Immature natural killer cell (primary cell): ENCODE measurements around the gene RIMKLA. TPM values are rescaled to one million over a fixed set of nuclear protein-coding genes. Genes with fewer than 3 reads are reported as not detected.

Source experiments
- DNase-seq, 3 donors: peaks; one replicate each; pipeline ENCODE4 v3.0.0; 2022; ENCODE audit warnings: mixed read lengths in 1 of 3
- H3K27ac Mint-ChIP-seq, 6 donors: one replicate each; pipeline ENCODE4 v1.8.0; 2020; ENCODE audit warnings: mixed read lengths in 6 of 6, mild to moderate bottlenecking in 5 of 6, inconsistent platforms in 4 of 6, moderate library complexity in 3 of 6
- H3K27me3 Mint-ChIP-seq, 3 donors: one replicate each; pipeline ENCODE4 v1.8.0; 2020 to 2021; ENCODE audit warnings: low read depth in 3 of 3, mild to moderate bottlenecking in 3 of 3, mixed read lengths in 3 of 3, moderate library complexity in 3 of 3, inconsistent platforms in 1 of 3
- H3K36me3 Mint-ChIP-seq, 3 donors: one replicate each; pipeline ENCODE4 v1.8.0; 2020; ENCODE audit warnings: mixed read lengths in 3 of 3, inconsistent platforms in 2 of 3, mild to moderate bottlenecking in 2 of 3
- H3K4me1 Mint-ChIP-seq, 2 donors: one replicate each; pipeline ENCODE4 v1.8.0; 2020; ENCODE audit warnings: inconsistent platforms in 2 of 2, mild to moderate bottlenecking in 2 of 2, mixed read lengths in 2 of 2, moderate library complexity in 1 of 2
- H3K4me3 Mint-ChIP-seq, 5 donors: one replicate each; pipeline ENCODE4 v1.8.0; 2020; ENCODE audit warnings: mild to moderate bottlenecking in 5 of 5, mixed read lengths in 5 of 5, inconsistent platforms in 3 of 5, moderate library complexity in 3 of 5
- H3K9me3 Mint-ChIP-seq, 6 donors: one replicate each; pipeline ENCODE4 v1.8.0; 2020; ENCODE audit warnings: mild to moderate bottlenecking in 6 of 6, mixed read lengths in 6 of 6, inconsistent platforms in 4 of 6, moderate library complexity in 3 of 6
- polyA plus RNA-seq, 3 donors: library from polyadenylated mRNA; unstranded; fragments of 300-500 nt; fragmentation: Illumina TruSeq; gene quantifications; one replicate each; pipeline ENCODE4 v1.2.3, GENCODE V29; 2021

The RIMKLA gene, protein sequence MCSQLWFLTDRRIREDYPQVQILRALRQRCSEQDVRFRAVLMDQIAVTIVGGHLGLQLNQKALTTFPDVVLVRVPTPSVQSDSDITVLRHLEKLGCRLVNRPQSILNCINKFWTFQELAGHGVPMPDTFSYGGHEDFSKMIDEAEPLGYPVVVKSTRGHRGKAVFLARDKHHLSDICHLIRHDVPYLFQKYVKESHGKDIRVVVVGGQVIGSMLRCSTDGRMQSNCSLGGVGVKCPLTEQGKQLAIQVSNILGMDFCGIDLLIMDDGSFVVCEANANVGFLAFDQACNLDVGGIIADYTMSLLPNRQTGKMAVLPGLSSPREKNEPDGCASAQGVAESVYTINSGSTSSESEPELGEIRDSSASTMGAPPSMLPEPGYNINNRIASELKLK
- polyA plus RNA-seq, result 1 to 10 TPM in 1 of 3 donors, under 1 TPM in 2; 0.34 to 1.1 (median 0.58) TPM

DNA sequence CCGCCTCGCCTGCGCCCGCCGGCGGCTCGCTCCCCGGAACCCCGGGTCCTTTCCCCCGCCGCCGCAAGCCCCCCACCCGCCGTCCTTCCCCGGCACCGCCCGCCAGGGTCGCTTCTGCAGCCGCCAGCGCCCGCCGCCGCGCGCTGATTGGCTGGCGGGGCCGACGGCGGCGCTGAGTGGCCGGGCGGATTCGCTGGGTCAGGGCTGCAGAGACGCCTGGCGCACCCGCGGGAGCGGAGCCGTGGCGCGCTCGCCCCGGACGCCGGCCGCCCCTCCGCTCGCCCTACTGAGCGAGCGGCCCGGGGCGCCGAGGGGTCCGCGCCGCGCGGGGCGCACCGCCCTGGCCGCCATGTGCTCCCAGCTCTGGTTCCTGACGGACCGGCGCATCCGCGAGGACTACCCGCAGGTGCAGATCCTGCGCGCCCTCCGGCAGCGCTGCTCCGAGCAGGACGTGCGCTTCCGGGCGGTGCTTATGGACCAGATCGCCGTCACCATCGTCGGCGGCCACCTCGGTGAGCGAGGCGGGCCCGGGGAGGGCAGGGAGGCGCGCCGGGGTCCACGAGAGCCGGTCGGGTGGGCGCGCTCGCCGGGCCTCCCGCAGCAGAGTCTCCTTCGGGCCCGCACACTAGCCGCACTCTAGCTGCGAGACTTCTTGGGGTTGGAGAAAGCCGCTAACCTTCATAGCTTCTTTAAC lies at the start of gene RIMKLA:
RIMKLA (plus strand) TSS at position 207 of the 694 bp plus-strand sequence; CDS start at position 350, 143 bp downstream.
- Mint-ChIP-seq H3K36me3 (no peaks in the 10 kb centered on the region), H3K4me3 (peak within 1 kb of the TSS; percentile 75 to 87 (median 80)), H3K27ac (peak within 1 kb of the TSS in 2 of 6 donors; percentile 38 to 56), H3K4me1 (peaks cover 10 to 12% of the 10 kb centered on the region in 2 donors), H3K9me3 (peaks cover 0 to 2% (median 0%) of the 10 kb centered on the region in 6 donors), H3K27me3 (peaks cover 16 to 22% (median 17%) of the 10 kb centered on the region in 3 donors)
- peak; percentile 41 to 44 (median 42) for DNase-seq

DNA sequence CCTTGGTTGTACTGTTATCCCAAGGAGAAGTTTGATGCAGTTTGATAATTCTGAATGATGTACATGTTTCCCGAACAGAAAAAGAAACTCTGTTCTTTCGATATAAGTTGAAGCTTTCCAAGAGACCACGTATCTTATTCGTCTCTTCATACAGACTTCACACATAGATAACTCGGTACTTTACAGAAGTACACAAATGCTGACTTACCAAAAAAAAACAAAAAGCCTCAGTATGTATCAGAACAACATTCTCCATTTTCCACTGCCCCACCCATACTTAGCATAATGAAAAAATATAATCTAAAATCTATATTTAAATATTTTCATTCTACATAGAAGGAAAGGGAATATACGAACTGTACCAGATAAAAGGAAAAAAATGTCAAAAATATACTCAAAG lies 47.7 kb upstream of the RIMKLA start:
- Mint-ChIP-seq H3K27me3 (peaks cover 7 to 21% (median 21%) of the 10 kb centered on the region in 3 donors), H3K27ac (peak overlapping the region in 3 of 6 donors; percentile 5 to 91 (median 12)), H3K4me1 (peaks cover 64 to 74% of the 10 kb centered on the region in 2 donors), H3K9me3 (no peaks in the 10 kb centered on the region), H3K4me3 (peak overlapping the region; percentile 57 to 94 (median 93)), H3K36me3 (peaks cover 0 to 3% (median 0%) of the 10 kb centered on the region in 3 donors)
- no peak for DNase-seq

DNA sequence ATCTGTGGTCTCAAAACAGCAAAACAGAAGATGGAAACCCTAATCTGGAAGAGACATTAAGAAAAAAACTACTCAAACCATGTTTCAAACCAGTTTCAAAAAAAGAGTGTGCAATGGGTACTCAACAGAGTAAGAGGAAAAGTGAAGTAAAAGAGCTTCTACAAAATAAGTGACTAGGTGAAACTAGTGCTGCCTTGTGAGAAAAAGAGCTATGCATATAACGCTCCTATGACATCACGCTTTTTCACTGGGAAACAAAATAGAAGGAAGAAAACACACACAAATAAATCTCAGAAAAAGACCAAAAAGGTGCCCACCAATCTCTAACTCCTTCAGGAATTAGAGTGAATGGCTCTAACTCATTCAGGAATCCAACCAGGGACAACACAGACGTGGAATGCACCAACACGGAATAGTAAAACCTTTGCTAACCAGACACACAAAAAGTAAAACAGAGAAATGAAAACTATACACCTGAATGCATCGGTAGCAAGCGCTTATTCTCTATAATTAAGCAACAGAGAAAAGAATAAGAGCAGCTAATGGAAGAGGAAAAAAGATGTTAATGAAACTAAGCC lies 46.8 kb upstream of the RIMKLA start:
- Mint-ChIP-seq H3K27ac (peak overlapping the region; percentile 89 to 94 (median 93)), H3K4me1 (peaks cover 58 to 66% of the 10 kb centered on the region in 2 donors), H3K9me3 (no peaks in the 10 kb centered on the region), H3K27me3 (peaks cover 7 to 21% (median 21%) of the 10 kb centered on the region in 3 donors), H3K4me3 (peak overlapping the region; percentile 92 to 94 (median 93)), H3K36me3 (peaks cover 0 to 3% (median 0%) of the 10 kb centered on the region in 3 donors)
- DNase-seq, result no peak

DNA sequence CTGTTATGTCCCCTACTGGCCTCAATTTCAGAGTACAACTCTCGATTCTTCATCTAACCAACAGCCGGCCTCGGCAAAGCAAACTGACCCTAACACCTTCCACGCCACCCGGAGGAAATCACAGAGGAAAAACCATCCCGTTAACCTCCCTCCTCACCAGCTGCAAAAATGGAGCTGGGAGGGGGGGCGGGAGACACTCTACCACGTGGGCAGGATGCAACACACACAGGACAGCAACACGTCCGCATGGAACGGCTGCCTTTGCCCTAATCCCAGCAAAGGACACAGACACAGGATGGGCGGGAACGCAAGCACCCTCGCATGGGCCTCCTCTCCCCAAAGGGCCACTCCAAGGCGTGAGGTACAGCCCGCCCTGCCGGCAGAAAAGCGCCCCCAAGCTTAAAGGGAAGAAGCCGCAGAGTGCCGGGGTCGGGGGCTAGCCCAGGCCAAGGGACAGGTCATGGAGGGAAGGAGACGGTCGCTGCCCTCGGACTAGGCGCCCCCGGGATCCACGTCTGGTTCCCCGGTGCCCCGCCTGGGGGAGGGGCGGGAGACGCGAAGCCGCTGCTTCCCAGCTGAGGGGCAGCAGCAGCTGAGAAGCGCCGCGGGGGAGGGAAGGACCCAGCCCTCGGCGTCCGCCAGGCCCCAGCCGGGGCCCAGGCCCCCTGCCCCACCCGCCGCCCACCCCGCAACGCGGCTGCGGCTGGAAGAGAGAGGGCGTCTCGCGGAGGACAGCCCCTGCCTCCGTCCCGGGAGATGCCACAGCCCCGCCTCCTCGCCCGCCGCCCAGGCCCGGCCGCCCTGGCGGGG lies 46.1 kb upstream of the RIMKLA start:
- Mint-ChIP-seq H3K27ac (peak overlapping the region; percentile 89 to 94 (median 93)), H3K4me1 (peaks cover 51 to 59% of the 10 kb centered on the region in 2 donors), H3K36me3 (peaks cover 0 to 3% (median 0%) of the 10 kb centered on the region in 3 donors), H3K4me3 (peak overlapping the region; percentile 92 to 94 (median 93)), H3K9me3 (no peaks in the 10 kb centered on the region), H3K27me3 (peaks cover 7 to 21% (median 21%) of the 10 kb centered on the region in 3 donors)
- DNase-seq, result no peak

DNA sequence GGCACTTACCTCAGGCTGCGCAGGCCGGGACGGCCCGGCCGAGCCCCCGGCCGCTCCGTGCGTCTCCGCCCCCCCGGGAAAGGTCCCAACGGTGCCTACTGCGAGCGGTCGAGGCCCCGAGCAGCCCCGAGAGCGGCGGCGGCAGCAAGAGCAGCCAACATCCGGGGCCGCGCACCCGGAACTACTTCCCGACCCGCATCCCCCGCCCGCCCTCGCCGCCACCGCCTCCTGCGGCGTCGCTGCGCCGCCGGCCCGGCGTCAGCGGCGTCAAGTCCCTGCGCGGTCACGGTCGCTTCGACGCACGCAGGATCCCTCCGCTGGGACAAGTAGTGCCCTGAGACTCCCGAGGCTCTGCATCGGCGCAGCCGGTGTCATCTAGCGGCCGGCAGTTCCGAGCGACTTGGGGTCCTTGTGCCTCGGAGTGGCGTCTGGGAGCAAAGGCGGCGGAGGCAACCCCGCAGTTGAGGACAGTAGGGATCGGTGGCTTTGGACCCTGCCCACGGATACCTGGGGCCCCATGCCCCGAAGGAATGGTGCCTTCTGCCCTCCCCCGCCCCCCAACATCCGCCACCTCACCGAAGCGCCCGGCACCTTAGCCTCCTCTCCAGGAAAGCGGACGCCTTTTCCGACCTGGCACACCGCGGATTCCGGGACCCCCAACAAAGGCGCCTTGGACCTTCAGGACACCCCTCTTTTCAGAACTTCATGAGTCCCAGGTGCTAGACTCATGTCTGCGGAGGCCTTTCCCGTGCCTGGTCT lies 45.4 kb upstream of the RIMKLA start, which contains the start of gene FOXJ3:
FOXJ3 (minus strand) TSS at position 186 of the 759 bp plus-strand sequence. CDS start 24,142 bp downstream, outside the sequence.
- H3K27me3 Mint-ChIP-seq, result peaks cover 7 to 21% (median 21%) of the 10 kb centered on the region in 3 donors
- peak within 1 kb of the TSS; percentile 92 to 94 (median 93) for H3K4me3 Mint-ChIP-seq
- H3K36me3 Mint-ChIP-seq, result peaks cover 0 to 3% (median 0%) of the 10 kb centered on the region in 3 donors
- DNase-seq, result peak; percentile 84 to 89 (median 89)
- peak within 1 kb of the TSS; percentile 89 to 94 (median 93) for H3K27ac Mint-ChIP-seq
- peaks cover 47 to 51% of the 10 kb centered on the region in 2 donors for H3K4me1 Mint-ChIP-seq
- H3K9me3 Mint-ChIP-seq, result no peaks in the 10 kb centered on the region

DNA sequence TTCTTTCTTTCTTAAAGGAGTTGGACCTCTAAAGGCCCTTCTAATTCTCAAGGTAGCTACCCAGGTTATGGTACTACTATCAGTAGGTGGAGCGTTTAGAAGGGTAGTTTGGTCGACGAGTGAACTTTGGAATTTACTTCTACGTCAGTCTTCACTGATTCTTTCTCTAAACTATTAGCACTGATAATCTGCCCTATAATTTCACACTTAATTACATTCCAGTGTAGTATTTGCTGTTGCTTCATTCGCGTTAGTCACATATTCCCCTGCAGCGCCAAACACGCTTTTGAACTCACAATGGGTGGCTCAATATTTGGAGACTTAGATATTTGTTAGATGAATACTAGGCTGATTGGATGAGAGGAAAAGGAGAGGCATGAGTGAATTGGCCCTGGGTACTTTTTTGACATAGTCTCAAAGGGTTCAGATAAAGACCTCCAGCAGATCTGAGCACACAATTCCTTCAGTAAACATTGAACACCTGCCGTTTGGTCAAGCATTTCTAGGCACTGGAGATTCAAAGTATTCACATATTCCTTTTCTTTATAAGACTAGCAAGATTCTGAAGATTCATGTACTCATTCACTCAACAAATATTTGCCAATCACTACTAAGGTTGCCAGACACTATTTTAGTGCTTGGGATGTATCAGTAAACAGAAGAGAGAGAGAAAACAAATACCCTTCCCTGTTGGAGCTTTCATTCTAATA lies 44.6 kb upstream of the RIMKLA start:
- Mint-ChIP-seq H3K9me3 (no peaks in the 10 kb centered on the region), H3K27ac (peak overlapping the region; percentile 50 to 92 (median 80)), H3K36me3 (peaks cover 0 to 3% (median 0%) of the 10 kb centered on the region in 3 donors), H3K4me3 (peak overlapping the region; percentile 71 to 93 (median 86)), H3K27me3 (peaks cover 7 to 21% (median 21%) of the 10 kb centered on the region in 3 donors), H3K4me1 (peaks cover 41 to 43% of the 10 kb centered on the region in 2 donors)
- no peak for DNase-seq

DNA sequence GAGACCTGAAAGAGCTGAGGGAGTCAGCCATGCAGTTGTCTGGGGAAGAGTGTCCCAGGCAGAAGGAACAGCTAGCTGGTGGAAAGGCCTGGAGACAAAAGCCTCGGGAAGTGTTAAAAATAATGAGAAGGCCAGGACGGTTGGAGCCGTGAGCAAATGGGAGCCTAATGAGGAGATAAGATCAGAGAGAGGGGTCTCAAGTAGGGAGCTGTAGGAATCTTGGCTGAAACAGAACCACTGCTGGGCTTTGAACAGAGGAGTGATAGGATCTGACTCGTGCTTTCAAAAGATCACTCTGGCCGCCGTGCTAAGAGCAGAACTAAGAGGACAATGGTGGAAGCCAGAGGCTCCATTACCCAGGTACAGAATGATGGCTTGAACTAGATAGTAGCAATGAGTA lies 43.6 kb upstream of the RIMKLA start:
- Mint-ChIP-seq H3K4me3 (no peak overlapping the region), H3K27ac (no peak overlapping the region), H3K9me3 (no peaks in the 10 kb centered on the region), H3K27me3 (peaks cover 7 to 21% (median 21%) of the 10 kb centered on the region in 3 donors), H3K36me3 (peaks cover 0 to 3% (median 0%) of the 10 kb centered on the region in 3 donors), H3K4me1 (peaks cover 33% of the 10 kb centered on the region in 2 donors)
- no peak for DNase-seq

DNA sequence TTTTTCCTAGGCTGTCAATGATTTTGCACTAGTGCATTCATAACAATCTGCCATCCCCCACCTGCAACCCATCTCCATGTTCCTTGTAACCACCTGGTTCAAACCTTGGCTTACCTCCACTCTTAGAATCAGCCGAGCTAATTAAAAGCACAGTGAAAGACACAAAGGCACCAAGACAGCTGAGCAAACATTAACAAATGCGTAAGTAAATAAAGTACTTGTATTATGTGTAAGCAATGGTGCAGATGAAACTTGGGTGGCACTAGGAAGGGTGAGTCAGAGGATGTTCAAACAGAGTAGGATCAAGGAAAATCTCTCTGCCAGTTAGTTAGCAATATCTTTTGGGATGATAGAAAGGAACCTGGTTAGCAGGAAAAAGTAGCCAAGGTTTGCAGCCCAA lies 40.5 kb upstream of the RIMKLA start:
- H3K4me1 Mint-ChIP-seq, result peaks cover 9 to 11% of the 10 kb centered on the region in 2 donors
- H3K27ac Mint-ChIP-seq, result no peak overlapping the region
- H3K9me3 Mint-ChIP-seq, result no peaks in the 10 kb centered on the region
- no peak overlapping the region for H3K4me3 Mint-ChIP-seq
- no peak for DNase-seq
- H3K27me3 Mint-ChIP-seq, result peaks cover 0 to 12% (median 11%) of the 10 kb centered on the region in 3 donors
- H3K36me3 Mint-ChIP-seq, result peaks cover 0 to 3% (median 0%) of the 10 kb centered on the region in 3 donors

DNA sequence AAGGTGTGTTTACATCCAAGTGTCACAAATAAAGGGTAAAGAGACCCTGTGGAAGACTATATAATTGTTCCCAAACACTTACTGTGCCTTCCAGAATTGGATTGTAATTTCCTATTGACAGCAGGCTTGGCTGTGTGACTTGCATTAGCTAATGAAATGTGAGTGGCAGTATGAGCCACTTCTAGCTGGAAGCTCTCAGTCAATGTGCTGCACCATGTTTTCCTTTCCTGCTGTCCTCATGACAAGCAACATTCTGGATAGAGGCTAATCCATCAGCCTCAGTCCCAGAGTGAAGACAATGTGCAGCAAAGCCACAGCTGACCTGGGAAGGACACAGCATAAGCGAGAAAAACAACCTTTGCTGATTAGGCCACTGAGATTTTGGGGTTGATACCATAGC lies 39.7 kb upstream of the RIMKLA start:
- Mint-ChIP-seq H3K27me3 (peaks cover 0 to 5% (median 3%) of the 10 kb centered on the region in 3 donors), H3K4me1 (peaks cover 4 to 5% of the 10 kb centered on the region in 2 donors), H3K36me3 (peaks cover 0 to 3% (median 0%) of the 10 kb centered on the region in 3 donors), H3K9me3 (no peaks in the 10 kb centered on the region), H3K4me3 (no peak overlapping the region), H3K27ac (no peak overlapping the region)
- DNase-seq, result no peak

DNA sequence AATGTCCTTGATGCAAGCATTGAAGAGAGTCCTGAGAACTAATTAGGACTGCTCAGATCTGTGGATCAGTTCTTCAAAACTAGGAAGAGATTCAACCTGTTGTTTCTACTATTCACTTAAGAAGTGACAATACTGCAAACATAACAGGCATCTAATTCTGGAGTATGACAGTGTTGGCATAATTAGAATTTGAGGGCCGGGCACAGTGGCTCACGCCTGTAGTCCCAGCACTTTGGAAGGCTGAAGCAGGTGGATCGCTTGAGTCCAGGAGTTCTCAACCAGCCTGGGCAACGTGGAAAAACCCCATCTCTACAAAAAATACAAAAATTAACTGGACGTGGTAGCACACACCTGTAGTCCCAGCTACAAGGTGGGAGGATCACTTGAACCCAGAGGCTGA lies 37.5 kb upstream of the RIMKLA start:
- Mint-ChIP-seq H3K4me3 (no peak overlapping the region), H3K27me3 (no peaks in the 10 kb centered on the region), H3K9me3 (no peaks in the 10 kb centered on the region), H3K27ac (no peak overlapping the region), H3K36me3 (no peaks in the 10 kb centered on the region), H3K4me1 (no peaks in the 10 kb centered on the region)
- DNase-seq, result no peak

DNA sequence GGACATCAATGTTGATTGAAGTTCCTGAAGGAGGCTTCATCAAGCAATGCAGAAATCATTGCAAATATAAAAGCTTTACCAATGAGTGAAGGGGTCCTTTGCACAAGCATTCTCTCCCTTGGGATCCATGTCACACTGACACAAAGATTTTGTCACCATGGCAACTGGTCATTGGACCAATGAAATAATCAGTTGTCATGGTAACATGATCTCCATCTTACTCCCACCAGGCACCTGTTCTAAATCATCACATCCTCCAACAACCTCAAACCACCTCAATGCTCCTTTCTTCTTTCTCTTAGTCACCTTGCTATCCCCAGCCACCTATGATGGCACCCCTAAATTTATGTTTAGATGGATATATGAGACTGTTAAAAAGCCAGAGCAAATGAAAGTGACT lies 32.1 kb upstream of the RIMKLA start:
- Mint-ChIP-seq H3K36me3 (no peaks in the 10 kb centered on the region), H3K4me3 (no peak overlapping the region), H3K27me3 (peaks cover 5 to 13% (median 6%) of the 10 kb centered on the region in 3 donors)

DNA sequence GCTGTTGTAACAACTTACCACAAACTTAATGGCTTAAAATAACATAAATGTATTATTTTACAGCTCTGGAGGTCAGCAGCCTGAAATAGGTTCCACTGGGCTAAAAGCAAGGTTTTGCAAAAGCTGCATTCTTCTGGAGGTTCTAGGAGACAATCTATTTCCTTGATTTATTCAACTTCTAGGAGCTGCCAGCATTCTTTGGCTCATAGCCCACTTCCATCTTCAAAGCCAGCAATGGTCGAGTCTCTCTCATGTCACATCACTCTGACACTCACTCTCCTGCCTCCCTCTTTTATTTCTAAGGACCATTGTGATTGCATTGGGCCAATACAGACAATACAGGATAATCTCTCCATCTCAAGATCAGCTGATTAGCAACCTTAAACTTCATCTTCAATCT lies 30.5 kb upstream of the RIMKLA start:
- no peak overlapping the region for H3K27ac Mint-ChIP-seq
- H3K4me3 Mint-ChIP-seq, result no peak overlapping the region
- H3K36me3 Mint-ChIP-seq, result no peaks in the 10 kb centered on the region
- peaks cover 5 to 16% (median 6%) of the 10 kb centered on the region in 3 donors for H3K27me3 Mint-ChIP-seq
- H3K9me3 Mint-ChIP-seq, result no peaks in the 10 kb centered on the region
- H3K4me1 Mint-ChIP-seq, result no peaks in the 10 kb centered on the region
- no peak for DNase-seq

More for the DNA sequence above, 32.1 kb upstream of the RIMKLA start:
- DNase-seq, result no peak
- H3K9me3 Mint-ChIP-seq, result no peaks in the 10 kb centered on the region
- no peak overlapping the region for H3K27ac Mint-ChIP-seq
- no peaks in the 10 kb centered on the region for H3K4me1 Mint-ChIP-seq
